Mesenchymal stem cell (in vitro differentiated cells and primary cell): ENCODE data around the gene SCN2A.

Experiments used
- DNase-seq: peaks from one replicate; pipeline ENCODE4 v3.0.0-alpha.2; 2013
- H2AFZ ChIP-seq: one replicate; pipeline ENCODE4 v1.6.1; 2013; ENCODE audit warnings: low read depth, mild to moderate bottlenecking, control low read depth, inconsistent platforms, low read length, moderate library complexity
- H2AK5ac ChIP-seq: 2 replicates; pipeline ENCODE4 v1.6.1; 2013; ENCODE audit warnings: low read length, moderate library complexity, mild to moderate bottlenecking, inconsistent platforms; ENCODE audit not compliant: severe bottlenecking
- H2BK120ac ChIP-seq: one replicate; pipeline ENCODE4 v1.6.1; 2013; ENCODE audit warnings: low read depth, mild to moderate bottlenecking, inconsistent platforms, low read length, moderate library complexity
- H2BK12ac ChIP-seq, 2 experiments: one replicate each; pipeline ENCODE4 v1.6.1; 2013; ENCODE audit warnings: inconsistent platforms in 2 of 2, low read length in 2 of 2, mild to moderate bottlenecking in 2 of 2, moderate library complexity in 2 of 2, control low read depth in 1 of 2
- H2BK15ac ChIP-seq: one replicate; pipeline ENCODE4 v1.6.1; 2013; ENCODE audit warnings: mild to moderate bottlenecking, low read depth, inconsistent platforms; ENCODE audit not compliant: poor library complexity, severe bottlenecking
- H2BK5ac ChIP-seq: 2 replicates; pipeline ENCODE4 v1.6.1; 2013; ENCODE audit warnings: low read depth, mild to moderate bottlenecking, low read length, control low read depth, inconsistent platforms; ENCODE audit not compliant: poor library complexity, severe bottlenecking
- H3K14ac ChIP-seq, 2 experiments: one replicate each; pipeline ENCODE4 v1.6.1; 2013; ENCODE audit warnings: inconsistent platforms in 2 of 2, low read length in 2 of 2, control low read depth in 1 of 2, mild to moderate bottlenecking in 1 of 2, moderate library complexity in 1 of 2
- H3K18ac ChIP-seq, 2 experiments: one replicate each; pipeline ENCODE4 v1.6.1; 2013; ENCODE audit warnings: inconsistent platforms in 2 of 2, low read length in 2 of 2, control low read depth in 1 of 2, low read depth in 1 of 2, mild to moderate bottlenecking in 1 of 2
- H3K23ac ChIP-seq, 2 experiments: one replicate each; pipeline ENCODE4 v1.6.1; 2013; ENCODE audit warnings: inconsistent platforms in 2 of 2, low read length in 2 of 2, mild to moderate bottlenecking in 2 of 2, moderate library complexity in 2 of 2, control low read depth in 1 of 2
- H3K27ac ChIP-seq: 2 replicates; pipeline ENCODE4 v1.5.1; 2013; ENCODE audit warnings: mild to moderate bottlenecking, moderate library complexity, low read length, control low read depth, inconsistent platforms; ENCODE audit not compliant: poor library complexity, severe bottlenecking
- H3K27me3 ChIP-seq, 2 experiments: 2 replicates each; pipeline versions ENCODE4 v1.6.1 to v1.7.0; 2013; ENCODE audit warnings: low read length in 2 of 2, mild to moderate bottlenecking in 2 of 2, moderate library complexity in 2 of 2, control low read depth in 1 of 2, inconsistent platforms in 1 of 2; ENCODE audit not compliant: control insufficient read depth in 1 of 2, insufficient read depth in 1 of 2
- H3K36me3 ChIP-seq, 2 experiments: 2 replicates each; pipeline versions ENCODE4 v1.6.1 to v1.7.0; 2013; ENCODE audit warnings: low read length in 2 of 2, control low read depth in 1 of 2, inconsistent platforms in 1 of 2, low read depth in 1 of 2, mild to moderate bottlenecking in 1 of 2; ENCODE audit not compliant: insufficient read depth in 2 of 2, control insufficient read depth in 1 of 2
- H3K4ac ChIP-seq, 2 experiments: one replicate each; pipeline ENCODE4 v1.6.1; 2013; ENCODE audit warnings: inconsistent platforms in 2 of 2, low read length in 2 of 2, mild to moderate bottlenecking in 2 of 2, moderate library complexity in 2 of 2, control low read depth in 1 of 2, low read depth in 1 of 2
- H3K4me1 ChIP-seq: 2 replicates; pipeline ENCODE4 v1.6.1; 2013; ENCODE audit warnings: low read depth, low read length, control low read depth; ENCODE audit not compliant: control insufficient read depth, insufficient read depth
- H3K4me2 ChIP-seq: 2 replicates; pipeline ENCODE4 v1.6.1; 2013; ENCODE audit warnings: low read length, mild to moderate bottlenecking, inconsistent platforms; ENCODE audit not compliant: poor library complexity, severe bottlenecking
- H3K4me3 ChIP-seq, 2 experiments: 2 replicates each; pipeline versions ENCODE4 v1.5.1 to v1.7.0; 2013; ENCODE audit warnings: low read length in 2 of 2, mild to moderate bottlenecking in 2 of 2, control low read depth in 1 of 2, low read depth in 1 of 2; ENCODE audit not compliant: insufficient read depth in 1 of 2
- H3K79me1 ChIP-seq: replicated peaks from 2 replicates; pipeline ENCODE4 v1.6.1; 2013; ENCODE audit warnings: mild to moderate bottlenecking, control low read depth, low read length, inconsistent platforms; ENCODE audit not compliant: poor library complexity, severe bottlenecking
- H3K9ac ChIP-seq: 2 replicates; pipeline ENCODE4 v1.7.0; 2013; ENCODE audit warnings: mild to moderate bottlenecking, low read length, moderate library complexity
- H3K9me3 ChIP-seq: 2 replicates; pipeline ENCODE4 v1.7.0; 2013; ENCODE audit warnings: mild to moderate bottlenecking, low read length; ENCODE audit not compliant: control insufficient read depth
- H4K8ac ChIP-seq: one replicate; pipeline ENCODE4 v1.6.1; 2013; ENCODE audit warnings: inconsistent platforms, mild to moderate bottlenecking, low read length, moderate library complexity
- H4K91ac ChIP-seq: one replicate; pipeline ENCODE4 v1.6.1; 2013; ENCODE audit warnings: mild to moderate bottlenecking, low read length, inconsistent platforms
- WGBS: methylation state at CpG from one replicate; pipeline ENCODE4 v1.1.7; 2013; ENCODE audit warnings: mixed read lengths; 5-methylcytosine and 5-hydroxymethylcytosine counted together

Gene SCN2A

GRCh38 chr2:165357758-165358157 is 118.5 kb downstream of the SCN2A start:
- Histone ChIP-seq H3K23ac (no peak overlapping the region), H3K4me2 (no peak overlapping the region), H3K4ac (no peak overlapping the region), H4K91ac (no peak overlapping the region), H3K14ac (no peak overlapping the region), H2BK15ac (no peak overlapping the region), H2AK5ac (no peak overlapping the region), H3K36me3 (peaks cover 0 to 3% of the 10 kb centered on the region in 2 experiments), H3K9ac (no peak overlapping the region), H3K79me1 (no peaks in the 10 kb centered on the region), H2BK120ac (no peak overlapping the region), H3K27me3 (no peaks in the 10 kb centered on the region), H3K27ac (peak overlapping the region; percentile 29), H3K4me1 (no peaks in the 10 kb centered on the region), H2BK5ac (no peak overlapping the region), H4K8ac (no peak overlapping the region), H3K18ac (no peak overlapping the region), H3K4me3 (no peak overlapping the region), H2BK12ac (no peak overlapping the region), H2AFZ (no peak overlapping the region), H3K9me3 (no peaks in the 10 kb centered on the region)
- 10% methylated on average over 2 of the region's 2 CpGs for WGBS
- DNase-seq = peak; percentile 68

- Histone ChIP-seq H3K27me3 (no peaks in the 10 kb centered on the region), H3K4me2 (no peak overlapping the region), H3K4ac (no peak overlapping the region), H3K9me3 (no peaks in the 10 kb centered on the region), H3K79me1 (no peaks in the 10 kb centered on the region), H2AFZ (no peak overlapping the region), H2BK120ac (no peak overlapping the region), H4K8ac (no peak overlapping the region), H3K9ac (no peak overlapping the region), H3K18ac (no peak overlapping the region), H2AK5ac (no peak overlapping the region), H2BK5ac (no peak overlapping the region), H2BK15ac (no peak overlapping the region), H3K4me3 (no peak overlapping the region), H3K4me1 (no peaks in the 10 kb centered on the region), H3K36me3 (no peaks in the 10 kb centered on the region), H4K91ac (no peak overlapping the region), H3K23ac (no peak overlapping the region), H3K14ac (no peak overlapping the region), H2BK12ac (no peak overlapping the region), H3K27ac (no peak overlapping the region)
- peak; percentile 30 for DNase-seq
- 52% methylated on average over 2 of the region's 4 CpGs for WGBS
Measured at GRCh38 chr2:165361514-165361913, 122.3 kb downstream of the SCN2A start.

GRCh38 chr2:165369131-165369897 is 130.1 kb downstream of the SCN2A start:
- no peak overlapping the region for H3K14ac ChIP-seq
- H3K27ac ChIP-seq = no peak overlapping the region
- H2BK120ac ChIP-seq = no peak overlapping the region
- WGBS = 82% methylated on average over 8 of the region's 11 CpGs
- no peak overlapping the region for H3K18ac ChIP-seq
- H3K4ac ChIP-seq = no peak overlapping the region
- H3K27me3 ChIP-seq = no peaks in the 10 kb centered on the region
- no peak overlapping the region for H2AFZ ChIP-seq
- DNase-seq = no peak
- H3K4me1 ChIP-seq = no peaks in the 10 kb centered on the region
- no peak overlapping the region for H2BK12ac ChIP-seq
- H2AK5ac ChIP-seq = no peak overlapping the region
- H3K4me3 ChIP-seq = no peak overlapping the region
- H3K36me3 ChIP-seq = peaks cover 4 to 13% of the 10 kb centered on the region in 2 experiments
- no peak overlapping the region for H2BK15ac ChIP-seq
- H3K9me3 ChIP-seq = no peaks in the 10 kb centered on the region
- H3K79me1 ChIP-seq = no peaks in the 10 kb centered on the region
- no peak overlapping the region for H2BK5ac ChIP-seq
- H3K23ac ChIP-seq = no peak overlapping the region
- H4K8ac ChIP-seq = no peak overlapping the region
- H4K91ac ChIP-seq = no peak overlapping the region
- H3K9ac ChIP-seq = no peak overlapping the region
- H3K4me2 ChIP-seq = no peak overlapping the region

- Histone ChIP-seq H3K9ac (no peak overlapping the region), H2BK12ac (no peak overlapping the region), H4K8ac (no peak overlapping the region), H3K9me3 (no peaks in the 10 kb centered on the region), H3K4me2 (no peak overlapping the region), H3K79me1 (no peaks in the 10 kb centered on the region), H3K4me3 (no peak overlapping the region), H3K4ac (no peak overlapping the region), H2BK5ac (no peak overlapping the region), H3K36me3 (peaks cover 4 to 13% of the 10 kb centered on the region in 2 experiments), H3K27ac (no peak overlapping the region), H2AK5ac (no peak overlapping the region), H2BK120ac (no peak overlapping the region), H3K27me3 (no peaks in the 10 kb centered on the region), H4K91ac (no peak overlapping the region), H3K14ac (no peak overlapping the region), H3K23ac (no peak overlapping the region), H3K4me1 (no peaks in the 10 kb centered on the region), H2AFZ (no peak overlapping the region), H3K18ac (no peak overlapping the region), H2BK15ac (no peak overlapping the region)
- WGBS = 100% methylated on average over 1 of the region's 2 CpGs
- no peak for DNase-seq
Measured at GRCh38 chr2:165369898-165370296, 130.7 kb downstream of the SCN2A start.
